ENCODE data around the gene VTN. TPM values are rescaled to one million over a fixed set of nuclear protein-coding genes. Genes with fewer than 3 reads are reported as not detected.

VTN gene
- total RNA-seq, 3 donors from 2014 or later (not counting 1 experiment from before 2014, with no cell fraction given): not detected

DNA sequence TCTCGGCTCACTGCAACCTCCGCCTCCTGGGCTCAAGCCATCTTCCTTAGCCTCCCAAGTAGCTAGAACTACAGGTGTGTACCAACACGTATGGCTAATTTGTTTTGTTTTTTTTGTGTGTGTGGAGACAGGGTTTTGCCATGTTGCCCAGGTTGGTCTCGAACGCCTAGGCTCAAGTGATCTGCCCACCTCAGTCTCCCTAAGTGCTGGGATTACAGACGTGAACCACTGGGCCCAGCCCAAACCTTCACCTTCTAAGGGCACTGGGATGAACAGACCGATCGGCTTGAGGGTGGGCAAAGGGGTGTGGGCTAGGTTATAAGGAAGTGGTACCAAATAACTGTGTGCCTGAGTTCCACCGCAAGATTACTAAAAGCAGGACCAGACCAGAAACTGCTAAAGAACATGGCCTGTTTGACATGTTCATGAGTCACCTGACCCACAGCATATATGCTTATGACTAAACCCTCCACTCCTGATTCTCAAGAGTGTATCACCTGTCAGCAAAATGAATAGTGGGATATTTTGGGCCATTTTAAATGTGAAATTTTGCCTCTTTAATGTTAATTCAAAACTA is 43.0 kb downstream of the VTN start:
- H3K36me3 ChIP-seq (ENCODE audit: control insufficient read depth, insufficient read depth, low read length): peaks cover 33% of the 10 kb centered on the region
- Mint-ChIP-seq H3K9me3 (no peaks in the 10 kb centered on the region), H3K36me3 (peaks cover 12% of the 10 kb centered on the region), H3K4me1 (peaks cover 0 to 2% of the 10 kb centered on the region in 2 donors), H3K27ac (no peak overlapping the region), H3K27me3 (ENCODE audit: low read depth in 2 of 2) (no peaks in the 10 kb centered on the region), H3K4me3 (no peak overlapping the region)
- no peaks in the 10 kb centered on the region for H3K4me1 ChIP-seq (ENCODE audit: control insufficient read depth, insufficient read depth, low read length)
- ATAC-seq: no peak
- intact Hi-C loops (cut with micrococcal nuclease): no loop called here
- no peaks in the 10 kb centered on the region for H3K9me3 ChIP-seq (ENCODE audit: control insufficient read depth, insufficient read depth, low read length)
- H3K27ac ChIP-seq (ENCODE audit: low read length): no peak overlapping the region
- DNase-seq: no peak
- TF ChIP-seq, protein P1, sequence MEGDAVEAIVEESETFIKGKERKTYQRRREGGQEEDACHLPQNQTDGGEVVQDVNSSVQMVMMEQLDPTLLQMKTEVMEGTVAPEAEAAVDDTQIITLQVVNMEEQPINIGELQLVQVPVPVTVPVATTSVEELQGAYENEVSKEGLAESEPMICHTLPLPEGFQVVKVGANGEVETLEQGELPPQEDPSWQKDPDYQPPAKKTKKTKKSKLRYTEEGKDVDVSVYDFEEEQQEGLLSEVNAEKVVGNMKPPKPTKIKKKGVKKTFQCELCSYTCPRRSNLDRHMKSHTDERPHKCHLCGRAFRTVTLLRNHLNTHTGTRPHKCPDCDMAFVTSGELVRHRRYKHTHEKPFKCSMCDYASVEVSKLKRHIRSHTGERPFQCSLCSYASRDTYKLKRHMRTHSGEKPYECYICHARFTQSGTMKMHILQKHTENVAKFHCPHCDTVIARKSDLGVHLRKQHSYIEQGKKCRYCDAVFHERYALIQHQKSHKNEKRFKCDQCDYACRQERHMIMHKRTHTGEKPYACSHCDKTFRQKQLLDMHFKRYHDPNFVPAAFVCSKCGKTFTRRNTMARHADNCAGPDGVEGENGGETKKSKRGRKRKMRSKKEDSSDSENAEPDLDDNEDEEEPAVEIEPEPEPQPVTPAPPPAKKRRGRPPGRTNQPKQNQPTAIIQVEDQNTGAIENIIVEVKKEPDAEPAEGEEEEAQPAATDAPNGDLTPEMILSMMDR (IDR thresholded peaks at IDR 0.05): no peak
- 81% methylated on average over 9 of the region's 9 CpGs for WGBS (ENCODE audit: insufficient coverage)
- H3K27me3 ChIP-seq (ENCODE audit: control insufficient read depth, insufficient read depth, low read length): no peaks in the 10 kb centered on the region
- H3K4me3 ChIP-seq (ENCODE audit: low read length): no peak overlapping the region

DNA sequence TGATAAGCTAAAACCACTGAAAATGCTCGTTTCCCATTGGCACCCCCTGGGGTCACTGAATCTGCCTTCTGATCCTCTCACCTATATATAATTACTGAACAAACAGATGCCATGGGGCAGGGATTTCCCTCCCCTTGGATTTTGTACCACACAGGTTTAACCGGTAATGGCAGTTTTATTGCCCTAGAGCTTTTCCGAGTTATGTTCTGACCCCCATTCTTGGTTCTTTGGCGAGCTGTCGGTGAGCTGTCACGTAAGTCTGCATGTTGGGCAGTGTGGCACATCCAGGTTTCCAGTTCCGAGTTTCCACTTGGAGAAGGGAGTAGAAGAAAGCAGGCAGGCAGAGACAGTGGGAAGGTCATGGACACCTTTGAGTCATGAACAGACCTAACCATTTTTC is 44.0 kb downstream of the VTN start:
- H3K27ac Mint-ChIP-seq: no peak overlapping the region
- Histone ChIP-seq H3K4me3 (ENCODE audit: low read length) (no peak overlapping the region), H3K27me3 (ENCODE audit: control insufficient read depth, insufficient read depth, low read length) (no peaks in the 10 kb centered on the region), H3K27ac (ENCODE audit: low read length) (no peak overlapping the region), H3K4me1 (ENCODE audit: control insufficient read depth, insufficient read depth, low read length) (no peaks in the 10 kb centered on the region), H3K36me3 (ENCODE audit: control insufficient read depth, insufficient read depth, low read length) (peaks cover 23% of the 10 kb centered on the region), H3K9me3 (ENCODE audit: control insufficient read depth, insufficient read depth, low read length) (no peaks in the 10 kb centered on the region)
- no peaks in the 10 kb centered on the region for H3K4me1 Mint-ChIP-seq
- ATAC-seq (no peak), DNase-seq (no peak)
- intact Hi-C loops (cut with micrococcal nuclease): no loop called here
- peaks cover 12% of the 10 kb centered on the region for H3K36me3 Mint-ChIP-seq
- H3K9me3 Mint-ChIP-seq: no peaks in the 10 kb centered on the region
- no peaks in the 10 kb centered on the region for H3K27me3 Mint-ChIP-seq (ENCODE audit: low read depth in 2 of 2)
- 96% methylated on average over 7 of the region's 7 CpGs for WGBS (ENCODE audit: insufficient coverage)
- TF ChIP-seq, protein P1 (IDR thresholded peaks at IDR 0.05): no peak
- no peak overlapping the region for H3K4me3 Mint-ChIP-seq

DNA sequence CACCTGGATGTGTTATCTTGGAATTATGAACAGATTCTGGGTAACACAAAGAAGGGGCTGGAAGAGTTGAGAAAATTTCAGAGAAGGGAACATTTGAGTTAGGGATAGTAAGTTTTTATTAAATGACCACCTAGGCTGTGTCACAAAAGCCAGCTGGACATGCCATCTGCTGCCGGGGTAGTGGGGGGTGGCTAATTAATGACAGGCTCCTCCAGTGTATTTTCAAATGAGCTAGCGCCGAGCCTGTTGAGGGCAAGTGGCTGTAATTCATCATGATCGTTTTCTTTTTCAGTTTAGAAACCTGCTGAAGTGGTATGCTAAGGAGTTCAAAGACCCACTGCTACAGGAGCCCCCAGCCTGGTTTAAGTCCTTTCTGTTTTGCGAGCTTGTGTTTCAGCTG is 44.9 kb downstream of the VTN start:
- Mint-ChIP-seq H3K9me3 (no peaks in the 10 kb centered on the region), H3K36me3 (peaks cover 12% of the 10 kb centered on the region), H3K4me3 (no peak overlapping the region), H3K27ac (no peak overlapping the region), H3K4me1 (peaks cover 1 to 2% of the 10 kb centered on the region in 2 donors), H3K27me3 (ENCODE audit: low read depth in 2 of 2) (no peaks in the 10 kb centered on the region)
- H3K4me1 ChIP-seq (ENCODE audit: control insufficient read depth, insufficient read depth, low read length): no peaks in the 10 kb centered on the region
- no peak overlapping the region for H3K4me3 ChIP-seq (ENCODE audit: low read length)
- peaks cover 15% of the 10 kb centered on the region for H3K36me3 ChIP-seq (ENCODE audit: control insufficient read depth, insufficient read depth, low read length)
- no peak for DNase-seq
- no peaks in the 10 kb centered on the region for H3K27me3 ChIP-seq (ENCODE audit: control insufficient read depth, insufficient read depth, low read length)
- ATAC-seq: no peak
- 94% methylated on average over 5 of the region's 5 CpGs for WGBS (ENCODE audit: insufficient coverage)
- TF ChIP-seq, protein P1 (IDR thresholded peaks at IDR 0.05): no peak
- intact Hi-C loops (cut with micrococcal nuclease): no loop called here
- no peak overlapping the region for H3K27ac ChIP-seq (ENCODE audit: low read length)
- no peaks in the 10 kb centered on the region for H3K9me3 ChIP-seq (ENCODE audit: control insufficient read depth, insufficient read depth, low read length)

DNA sequence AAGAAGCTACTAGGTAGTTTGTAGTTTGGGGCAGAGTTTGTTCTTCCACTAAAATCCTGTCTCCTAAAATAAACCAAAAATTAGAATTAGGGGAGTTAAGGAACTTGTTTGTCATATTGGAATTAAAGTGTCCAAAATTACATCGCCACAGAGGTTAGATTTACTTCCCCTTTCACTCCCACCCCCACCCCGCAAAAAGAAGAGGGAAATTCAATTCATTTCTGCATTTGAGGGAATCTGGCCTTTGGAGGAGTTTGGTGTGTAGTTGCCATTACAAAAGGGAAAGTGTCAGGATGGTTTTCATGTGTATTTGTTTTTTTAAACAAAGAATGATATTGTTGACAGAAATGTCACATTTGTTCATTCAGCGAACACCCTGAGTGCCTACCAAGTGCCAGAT is 45.3 kb downstream of the VTN start:
- no peaks in the 10 kb centered on the region for H3K9me3 Mint-ChIP-seq
- Histone ChIP-seq H3K4me1 (ENCODE audit: control insufficient read depth, insufficient read depth, low read length) (no peaks in the 10 kb centered on the region), H3K9me3 (ENCODE audit: control insufficient read depth, insufficient read depth, low read length) (no peaks in the 10 kb centered on the region), H3K4me3 (ENCODE audit: low read length) (no peak overlapping the region), H3K27ac (ENCODE audit: low read length) (no peak overlapping the region), H3K36me3 (ENCODE audit: control insufficient read depth, insufficient read depth, low read length) (peaks cover 15% of the 10 kb centered on the region), H3K27me3 (ENCODE audit: control insufficient read depth, insufficient read depth, low read length) (no peaks in the 10 kb centered on the region)
- H3K27me3 Mint-ChIP-seq (ENCODE audit: low read depth in 2 of 2): no peaks in the 10 kb centered on the region
- DNase-seq (no peak), ATAC-seq (no peak)
- H3K4me1 Mint-ChIP-seq: peaks cover 5 to 6% of the 10 kb centered on the region in 2 donors
- WGBS (ENCODE audit: insufficient coverage): 97% methylated on average over 1 of the region's 3 CpGs
- H3K27ac Mint-ChIP-seq: no peak overlapping the region
- H3K36me3 Mint-ChIP-seq: peaks cover 12% of the 10 kb centered on the region
- intact Hi-C loops (cut with micrococcal nuclease): no loop called here
- no peak overlapping the region for H3K4me3 Mint-ChIP-seq
- TF ChIP-seq, protein P1 (IDR thresholded peaks at IDR 0.05): no peak

All from natural killer cell (primary cell).